ENCODE data around the gene PRKAR1B.

GRCh38 chr7:712381-713138 is 14.5 kb downstream of the PRKAR1B start:
- TF ChIP-seq CTCF (IDR thresholded peaks at IDR 0.05; ENCODE audit: insufficient read depth, low read depth, low read length), result no peak
- no peak for TF ChIP-seq EZH2 (IDR thresholded peaks at IDR 0.05; ENCODE audit: insufficient read depth, low read length)

Data from astrocyte (in vitro differentiated cells and primary cell).